Stimulated activated naive CD8-positive, alpha-beta T cell treated with anti-CD3 and anti-CD28 coated beads, Interleukin-15, Interleukin-2, amounts not matched to agents 100 ng/mL and 50 ng/mL, for 24 hours (primary cell): ENCODE results near the gene TBC1D2B.

ENCODE experiments used
- H3K27ac Mint-ChIP-seq: one replicate; pipeline ENCODE4 v1.8.0; 2021; ENCODE audit warnings: mild to moderate bottlenecking, mixed read lengths
- H3K27me3 Mint-ChIP-seq: one replicate; pipeline ENCODE4 v1.8.0; 2021; ENCODE audit warnings: mixed read lengths
- H3K36me3 Mint-ChIP-seq: one replicate; pipeline ENCODE4 v1.8.0; 2021; ENCODE audit warnings: low read depth, mixed read lengths
- H3K4me1 Mint-ChIP-seq: one replicate; pipeline ENCODE4 v1.8.0; 2021; ENCODE audit warnings: low read depth, mixed read lengths
- H3K4me3 Mint-ChIP-seq: one replicate; pipeline ENCODE4 v1.8.0; 2021; ENCODE audit warnings: mild to moderate bottlenecking, mixed read lengths
- H3K9me3 Mint-ChIP-seq: one replicate; pipeline ENCODE4 v1.8.0; 2021; ENCODE audit warnings: mixed read lengths

The TBC1D2B gene

DNA sequence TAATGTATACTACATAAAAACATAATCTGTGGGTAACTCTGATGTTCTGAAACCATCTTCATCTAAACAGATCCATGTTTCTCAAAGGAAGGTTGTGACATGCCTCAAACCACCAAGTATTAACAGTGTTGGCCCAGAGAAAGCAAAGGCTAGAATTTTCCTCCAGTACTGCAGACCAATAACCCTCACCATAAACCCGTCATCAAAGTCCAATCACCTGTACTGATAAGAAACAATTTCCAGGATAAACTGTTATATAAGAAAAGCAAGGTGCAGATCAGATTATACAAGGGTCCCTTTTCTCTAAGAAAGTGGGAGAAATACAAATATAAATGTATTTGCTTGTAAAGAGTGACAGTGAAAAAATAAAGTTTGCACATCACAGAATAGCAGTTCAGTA is 32.3 kb downstream of the TBC1D2B start:
- Mint-ChIP-seq H3K4me3 (no peak overlapping the region), H3K9me3 (no peaks in the 10 kb centered on the region), H3K4me1 (peaks cover 97% of the 10 kb centered on the region), H3K27ac (peak overlapping the region; percentile 97), H3K27me3 (no peaks in the 10 kb centered on the region), H3K36me3 (peaks cover 30% of the 10 kb centered on the region)

DNA sequence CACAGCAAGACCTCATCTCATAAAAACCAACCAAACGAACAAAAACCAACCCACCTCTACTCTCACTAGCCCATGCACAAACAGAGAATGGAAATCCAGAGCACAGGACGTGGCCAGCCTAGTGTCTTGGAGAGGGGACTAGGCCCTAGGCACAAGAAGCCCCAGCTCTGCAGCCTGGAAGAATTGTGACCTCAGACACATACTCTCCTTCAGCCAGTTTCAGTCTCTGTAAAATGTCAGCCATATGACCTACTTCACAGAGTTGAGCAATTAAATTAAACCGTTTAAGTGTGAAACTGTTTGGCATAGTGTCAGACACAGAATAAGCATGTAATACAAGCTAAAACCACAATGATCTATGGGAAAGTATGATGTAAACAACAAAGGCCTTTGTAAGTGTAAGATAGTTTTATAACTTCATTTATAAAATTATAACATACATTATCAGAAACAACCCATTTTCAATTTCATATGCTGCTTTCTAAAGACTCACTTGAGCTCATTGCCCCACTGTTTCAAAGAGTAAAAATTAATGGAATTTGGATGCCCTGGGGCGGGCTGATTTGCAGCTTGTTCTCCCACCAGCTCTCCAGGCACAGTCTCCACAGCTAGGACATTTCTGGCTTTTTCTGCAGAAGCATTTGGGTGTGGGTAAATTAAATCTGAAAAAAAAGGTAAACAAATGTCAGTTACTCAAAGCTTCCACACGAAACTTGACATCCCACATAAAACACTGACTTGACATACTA is 32.9 kb downstream of the TBC1D2B start:
- H3K36me3 Mint-ChIP-seq = peaks cover 36% of the 10 kb centered on the region
- H3K4me3 Mint-ChIP-seq = peak overlapping the region; percentile 44
- H3K27me3 Mint-ChIP-seq = no peaks in the 10 kb centered on the region
- peaks cover 97% of the 10 kb centered on the region for H3K4me1 Mint-ChIP-seq
- H3K9me3 Mint-ChIP-seq = no peaks in the 10 kb centered on the region
- H3K27ac Mint-ChIP-seq = peak overlapping the region; percentile 97

DNA sequence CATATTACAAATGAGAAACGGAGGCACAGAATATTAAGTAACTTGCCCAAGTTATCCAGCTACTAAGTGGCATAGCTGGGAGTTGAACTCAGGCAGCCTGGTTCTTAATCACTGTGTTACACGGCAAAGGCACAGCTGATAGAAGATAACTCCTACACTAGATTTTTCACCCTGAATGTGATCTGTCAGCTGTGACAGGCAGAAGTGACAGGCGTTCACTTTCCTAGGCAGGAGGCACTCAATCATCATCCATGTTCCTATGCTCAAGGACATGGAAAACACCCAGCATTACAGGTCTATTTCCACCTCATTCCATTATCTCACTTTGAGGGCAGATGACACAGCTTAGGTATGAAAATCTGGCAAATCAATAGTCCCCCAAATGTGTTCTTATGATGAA is 35.6 kb downstream of the TBC1D2B start:
- Mint-ChIP-seq H3K36me3 (peaks cover 40% of the 10 kb centered on the region), H3K27ac (peak overlapping the region; percentile 2)

DNA sequence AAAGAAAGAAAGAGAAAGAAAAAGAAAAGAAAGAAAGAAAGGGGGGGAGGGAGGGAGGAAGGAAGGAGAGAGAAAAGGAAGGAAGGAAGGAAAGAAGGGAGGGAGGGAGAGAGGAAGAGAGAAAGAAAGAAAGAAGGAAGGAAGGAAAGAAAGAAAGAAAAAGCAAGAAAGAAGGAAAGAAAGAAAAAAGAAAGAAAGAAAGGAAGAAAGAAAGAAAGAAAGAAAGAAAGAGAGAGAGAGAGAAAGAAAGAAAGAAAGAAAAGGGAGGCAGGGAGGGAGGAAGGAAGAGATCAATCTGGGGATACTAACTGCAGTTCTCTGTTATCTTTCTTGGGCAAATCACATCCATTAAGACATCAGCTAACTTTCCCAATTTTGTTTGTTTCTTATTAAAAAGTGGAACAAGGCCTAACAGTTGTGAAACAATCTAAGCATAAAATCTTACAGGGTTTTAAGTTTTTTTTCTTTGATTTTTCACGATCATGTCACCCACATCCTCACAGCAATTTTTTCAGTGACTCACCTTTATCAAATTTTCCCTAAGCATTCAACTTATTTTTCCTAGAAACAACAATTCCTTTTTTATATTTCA is 36.8 kb downstream of the TBC1D2B start:
- H3K27me3 Mint-ChIP-seq = no peaks in the 10 kb centered on the region
- H3K4me1 Mint-ChIP-seq = peaks cover 96% of the 10 kb centered on the region
- peaks cover 36% of the 10 kb centered on the region for H3K36me3 Mint-ChIP-seq
- H3K9me3 Mint-ChIP-seq = no peaks in the 10 kb centered on the region
- peak overlapping the region; percentile 89 for H3K27ac Mint-ChIP-seq
- no peak overlapping the region for H3K4me3 Mint-ChIP-seq

More for the DNA sequence above, 35.6 kb downstream of the TBC1D2B start:
- H3K9me3 Mint-ChIP-seq = no peaks in the 10 kb centered on the region
- H3K27me3 Mint-ChIP-seq = no peaks in the 10 kb centered on the region
- H3K4me1 Mint-ChIP-seq = peaks cover 96% of the 10 kb centered on the region
- no peak overlapping the region for H3K4me3 Mint-ChIP-seq

DNA sequence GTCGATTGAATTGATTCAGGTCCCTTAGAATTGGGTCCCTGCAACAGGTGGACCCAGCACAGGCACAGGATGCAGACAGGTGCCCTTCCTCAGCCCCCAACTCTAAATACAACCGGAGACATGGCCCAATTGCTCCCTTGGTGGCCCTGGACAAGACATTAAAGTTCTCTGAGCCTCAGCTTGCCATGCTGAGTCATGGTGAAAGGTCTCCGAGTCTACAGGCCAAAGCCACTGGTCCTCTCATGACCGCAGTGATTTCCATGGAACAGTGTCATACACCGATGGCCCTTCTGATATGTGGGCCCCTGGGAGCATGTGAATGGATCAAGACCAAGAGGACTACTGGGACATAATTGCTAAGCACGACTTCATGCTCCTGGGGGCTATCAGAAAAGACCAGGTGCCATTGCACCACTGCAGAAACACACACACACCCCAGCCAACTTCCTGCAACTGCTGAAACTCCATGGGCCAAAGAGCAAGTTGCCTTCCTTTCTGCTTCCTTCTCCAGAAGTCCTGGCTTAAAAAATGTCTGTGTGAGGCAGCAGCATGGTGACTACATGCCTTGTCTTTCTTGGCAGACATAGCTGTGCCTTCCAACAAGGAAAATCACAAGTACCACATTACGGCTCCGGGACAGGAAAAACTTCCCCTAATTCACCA is 38.8 kb downstream of the TBC1D2B start:
- Mint-ChIP-seq H3K36me3 (peaks cover 28% of the 10 kb centered on the region), H3K27me3 (no peaks in the 10 kb centered on the region), H3K27ac (no peak overlapping the region), H3K9me3 (no peaks in the 10 kb centered on the region), H3K4me1 (peaks cover 96% of the 10 kb centered on the region), H3K4me3 (no peak overlapping the region)

DNA sequence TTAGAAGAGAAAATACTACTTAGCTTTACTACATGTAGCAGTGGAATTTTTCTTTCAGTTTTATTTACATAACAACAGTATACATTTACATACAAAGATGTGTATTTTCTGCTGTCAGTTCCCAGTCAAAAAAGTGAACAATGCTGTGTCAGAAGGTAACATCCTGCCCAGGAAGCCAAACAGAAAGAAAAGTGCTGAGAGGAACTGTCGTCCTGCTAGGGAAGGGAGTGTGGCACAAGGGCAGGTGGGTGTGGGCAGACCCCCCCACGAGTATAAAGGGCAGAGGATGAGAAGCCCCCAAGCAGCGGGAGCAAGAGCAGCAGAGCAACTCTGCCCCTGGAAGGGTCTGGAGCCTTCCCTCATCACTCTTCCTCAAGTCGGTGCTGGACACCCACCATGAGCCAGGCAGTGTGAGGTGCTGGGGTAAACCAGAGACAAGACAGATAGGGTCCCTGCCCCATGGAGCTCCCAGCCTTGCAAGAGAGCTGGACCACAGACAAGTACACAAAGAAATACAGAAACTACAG is 39.7 kb downstream of the TBC1D2B start:
- Mint-ChIP-seq H3K27me3 (no peaks in the 10 kb centered on the region), H3K4me1 (peaks cover 96% of the 10 kb centered on the region), H3K36me3 (peaks cover 20% of the 10 kb centered on the region), H3K9me3 (no peaks in the 10 kb centered on the region), H3K27ac (peak overlapping the region; percentile 65), H3K4me3 (peak overlapping the region; percentile 35)

DNA sequence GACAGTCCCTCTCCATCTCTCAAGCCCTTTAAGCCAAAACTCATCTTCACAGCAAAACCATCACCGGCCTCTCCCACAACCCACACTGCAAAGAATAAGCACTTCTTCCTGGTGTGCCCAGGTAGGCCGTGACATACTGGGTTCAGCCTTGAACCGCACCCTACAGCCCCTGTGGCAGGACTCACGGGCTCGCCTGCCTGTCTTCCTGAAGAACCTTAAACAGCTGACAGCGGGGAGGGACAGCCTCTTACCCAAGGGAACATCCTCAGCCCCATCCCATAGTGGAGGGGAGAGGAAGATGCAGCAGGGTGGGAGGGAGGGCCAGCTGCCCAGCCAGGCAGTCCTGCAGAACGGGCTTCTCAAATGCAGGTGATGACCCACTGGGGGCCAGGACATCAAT is 40.2 kb downstream of the TBC1D2B start:
- Mint-ChIP-seq H3K4me1 (peaks cover 96% of the 10 kb centered on the region), H3K36me3 (peaks cover 15% of the 10 kb centered on the region), H3K4me3 (no peak overlapping the region), H3K27me3 (no peaks in the 10 kb centered on the region), H3K9me3 (no peaks in the 10 kb centered on the region), H3K27ac (peak overlapping the region; percentile 60)

DNA sequence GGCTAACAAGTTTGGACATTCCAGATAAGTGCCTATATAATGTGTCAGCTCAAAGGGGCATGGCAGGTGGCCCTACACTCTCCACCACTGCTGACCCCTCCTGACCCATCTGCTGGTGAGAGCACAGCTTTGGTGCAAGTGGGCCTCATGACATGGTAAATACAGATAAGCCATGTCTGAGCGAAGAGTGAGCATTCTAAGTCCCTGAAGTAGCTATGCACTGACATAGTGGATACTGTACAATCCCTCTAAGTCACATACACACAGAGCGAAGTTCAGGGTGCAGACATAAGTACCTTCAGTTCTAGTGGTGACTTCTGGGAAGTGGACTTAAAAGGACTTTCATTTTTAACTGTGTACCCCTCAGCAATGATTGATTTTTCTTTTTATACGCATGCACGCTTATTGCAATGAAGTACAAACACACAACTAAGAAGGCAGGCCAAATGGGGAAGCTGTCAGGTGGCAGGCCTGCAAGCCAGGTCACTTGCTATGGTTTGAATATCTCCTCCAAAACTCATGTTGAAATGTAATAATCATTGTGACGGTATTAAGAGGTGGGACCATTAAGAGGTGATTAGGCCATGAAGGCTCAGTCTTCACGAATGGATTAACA is 41.5 kb downstream of the TBC1D2B start:
- Mint-ChIP-seq H3K27me3 (no peaks in the 10 kb centered on the region), H3K4me1 (peaks cover 98% of the 10 kb centered on the region), H3K36me3 (peaks cover 19% of the 10 kb centered on the region), H3K9me3 (no peaks in the 10 kb centered on the region), H3K27ac (peak overlapping the region; percentile 69), H3K4me3 (peak overlapping the region; percentile 71)

DNA sequence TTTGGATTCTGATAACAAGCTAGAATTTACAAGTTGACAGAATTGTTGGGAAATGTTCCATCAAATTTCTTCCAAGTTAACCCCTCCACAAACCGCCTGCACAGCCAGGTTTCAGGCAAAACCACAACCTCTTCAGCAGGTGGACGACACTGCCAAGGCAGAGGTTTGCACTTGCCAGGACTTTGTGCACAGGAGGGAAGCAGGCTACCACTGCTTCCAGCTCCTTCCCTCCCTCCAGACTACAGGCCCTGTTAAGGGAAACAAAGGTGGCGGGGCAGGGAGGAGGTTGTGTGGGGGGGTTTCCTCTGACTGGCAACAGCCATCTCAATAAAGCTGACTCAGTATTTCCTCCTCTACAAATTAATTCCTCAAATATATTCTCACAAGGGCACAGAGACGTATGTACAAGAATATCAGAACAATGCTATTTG is 42.2 kb downstream of the TBC1D2B start:
- Mint-ChIP-seq H3K36me3 (peaks cover 23% of the 10 kb centered on the region), H3K9me3 (no peaks in the 10 kb centered on the region), H3K4me1 (peaks cover 96% of the 10 kb centered on the region), H3K27me3 (no peaks in the 10 kb centered on the region), H3K27ac (peak overlapping the region; percentile 69), H3K4me3 (peak overlapping the region; percentile 71)

DNA sequence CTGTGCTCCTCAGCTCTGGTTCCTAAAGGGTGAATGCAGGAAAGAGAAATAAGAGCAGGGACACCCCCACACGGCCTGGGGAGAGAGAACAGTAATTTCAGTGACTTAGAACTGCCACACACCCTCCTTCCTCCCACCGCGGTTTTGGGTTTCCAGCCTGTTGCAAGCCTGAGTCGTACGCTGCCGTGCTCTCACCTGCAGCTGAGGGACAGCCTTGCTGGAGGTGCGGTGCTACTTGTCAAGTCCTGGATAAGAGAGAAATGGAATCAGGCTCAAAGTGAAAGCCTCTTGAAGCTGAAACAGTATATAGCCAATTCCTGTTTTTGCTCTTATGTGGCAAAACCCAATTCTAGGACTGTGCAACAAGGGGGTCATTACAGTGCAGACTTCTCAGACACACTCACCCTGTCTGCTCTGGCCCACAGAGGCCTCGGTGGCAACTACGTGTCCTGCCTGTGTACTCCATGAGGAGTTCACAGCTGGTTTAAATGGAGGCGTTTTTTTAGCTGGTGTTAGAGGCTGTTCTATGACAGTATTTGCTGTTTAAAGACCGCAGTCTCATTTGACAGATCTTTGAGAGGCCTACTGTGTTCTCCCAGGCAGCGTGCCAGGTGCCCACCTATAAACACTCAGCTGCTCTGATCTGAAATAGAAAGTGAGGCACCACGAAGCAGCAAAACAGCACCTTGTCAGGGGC is 42.9 kb downstream of the TBC1D2B start:
- no peaks in the 10 kb centered on the region for H3K9me3 Mint-ChIP-seq
- peak overlapping the region; percentile 69 for H3K27ac Mint-ChIP-seq
- H3K27me3 Mint-ChIP-seq = no peaks in the 10 kb centered on the region
- peak overlapping the region; percentile 71 for H3K4me3 Mint-ChIP-seq
- peaks cover 89% of the 10 kb centered on the region for H3K4me1 Mint-ChIP-seq
- H3K36me3 Mint-ChIP-seq = peaks cover 21% of the 10 kb centered on the region

DNA sequence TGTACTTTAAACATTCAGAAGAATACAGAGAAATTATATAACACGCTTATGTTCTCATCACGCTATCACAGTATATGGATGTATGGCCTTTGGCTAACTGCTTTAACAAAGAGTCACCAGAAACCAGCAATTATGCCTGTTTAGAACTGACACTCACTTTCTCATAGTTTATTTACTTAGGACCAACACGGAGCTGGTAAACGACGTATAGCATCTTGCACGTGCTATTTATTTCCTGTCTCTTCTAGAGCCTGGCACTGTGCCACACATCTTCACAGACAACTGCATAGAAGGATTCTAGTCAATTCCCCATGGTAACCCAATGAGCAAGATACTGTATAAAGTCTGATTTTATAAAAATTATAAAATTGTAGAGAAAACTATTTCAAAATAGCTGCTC is 43.6 kb downstream of the TBC1D2B start:
- peaks cover 81% of the 10 kb centered on the region for H3K4me1 Mint-ChIP-seq
- no peaks in the 10 kb centered on the region for H3K9me3 Mint-ChIP-seq
- peak overlapping the region; percentile 68 for H3K27ac Mint-ChIP-seq
- H3K36me3 Mint-ChIP-seq = peaks cover 17% of the 10 kb centered on the region
- peak overlapping the region; percentile 31 for H3K4me3 Mint-ChIP-seq
- no peaks in the 10 kb centered on the region for H3K27me3 Mint-ChIP-seq

DNA sequence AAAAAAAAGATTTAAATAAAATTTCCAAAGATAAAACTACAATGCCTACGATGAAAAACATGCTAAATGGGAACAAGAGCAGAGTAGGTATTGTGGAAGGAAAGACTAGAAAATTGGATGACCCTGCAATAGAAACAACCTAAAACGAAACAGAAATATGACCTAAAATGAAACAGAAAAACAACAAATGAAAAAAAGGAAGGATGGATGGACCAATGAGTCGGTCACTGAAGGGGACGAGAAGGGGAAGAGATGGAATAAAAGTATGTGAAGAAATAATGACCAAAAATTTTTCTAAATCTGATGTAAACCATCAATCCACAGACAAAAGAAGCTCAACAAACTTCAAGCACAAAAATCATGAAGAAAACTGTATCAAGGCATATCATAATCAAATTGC is 44.8 kb downstream of the TBC1D2B start:
- Mint-ChIP-seq H3K4me1 (peaks cover 69% of the 10 kb centered on the region), H3K27me3 (no peaks in the 10 kb centered on the region), H3K9me3 (no peaks in the 10 kb centered on the region), H3K36me3 (peaks cover 20% of the 10 kb centered on the region), H3K4me3 (no peak overlapping the region), H3K27ac (peak overlapping the region; percentile 67)

DNA sequence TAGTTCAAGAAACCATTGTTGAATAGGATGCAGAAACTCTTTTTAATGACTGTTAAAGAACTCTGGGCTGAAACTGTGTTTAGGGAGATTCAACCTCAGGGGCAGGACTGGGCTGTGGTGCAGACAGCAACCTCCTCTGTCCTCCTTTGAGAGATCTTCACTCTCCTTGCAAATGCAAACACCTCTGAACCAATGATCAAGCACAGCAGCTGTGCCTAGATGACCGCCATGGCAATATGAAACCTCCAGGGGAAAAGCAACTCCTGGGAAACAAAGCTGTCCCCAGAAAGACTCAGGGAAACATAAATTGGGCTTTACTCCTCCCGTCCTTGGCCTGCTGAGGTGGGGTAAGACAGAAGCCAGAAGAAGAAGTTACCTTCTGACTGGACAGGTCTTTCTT is 52.6 kb downstream of the TBC1D2B start:
- peak overlapping the region; percentile 21 for H3K27ac Mint-ChIP-seq
- no peak overlapping the region for H3K4me3 Mint-ChIP-seq
- no peaks in the 10 kb centered on the region for H3K9me3 Mint-ChIP-seq
- no peaks in the 10 kb centered on the region for H3K27me3 Mint-ChIP-seq
- no peaks in the 10 kb centered on the region for H3K4me1 Mint-ChIP-seq
- H3K36me3 Mint-ChIP-seq = peaks cover 61% of the 10 kb centered on the region

DNA sequence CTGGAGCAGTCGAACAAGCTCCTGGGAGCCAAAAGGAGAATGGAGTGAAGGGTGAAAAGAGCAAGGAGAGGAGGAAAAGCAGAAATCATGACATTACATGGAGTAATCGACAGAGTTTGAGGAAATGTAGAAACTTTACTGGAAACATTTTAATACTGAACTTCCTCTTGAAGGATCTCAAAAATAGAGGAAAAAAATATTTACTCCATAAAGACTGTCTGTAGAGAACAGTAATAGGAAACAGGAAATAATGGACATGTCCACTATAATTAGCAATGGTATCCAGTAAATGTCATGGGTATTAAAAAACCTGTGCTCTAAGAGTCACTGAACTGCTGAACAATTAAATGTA is 53.0 kb downstream of the TBC1D2B start:
- H3K4me1 Mint-ChIP-seq = peaks cover under 1% of the 10 kb centered on the region
- H3K27ac Mint-ChIP-seq = peak overlapping the region; percentile 21
- H3K4me3 Mint-ChIP-seq = no peak overlapping the region
- H3K9me3 Mint-ChIP-seq = no peaks in the 10 kb centered on the region
- peaks cover 60% of the 10 kb centered on the region for H3K36me3 Mint-ChIP-seq
- H3K27me3 Mint-ChIP-seq = no peaks in the 10 kb centered on the region
